ENCODE measurements around the gene TMEM273.

GRCh38 chr10:49165259-49165658 lies 22.9 kb downstream of the TMEM273 start:
- no peak for TF ChIP-seq CTCF (IDR thresholded peaks at IDR 0.05)
- TF ChIP-seq POLR2A (IDR thresholded peaks at IDR 0.05) = no peak

Measured in suprapubic skin (tissue), 3 donors.